ENCODE measurements around the gene SMC4. TPM values are rescaled to one million over a fixed set of nuclear protein-coding genes. Genes with fewer than 3 reads are reported as not detected.

Gene SMC4
- total RNA-seq, 1 donor from 2014 or later: 12.2 TPM

DNA sequence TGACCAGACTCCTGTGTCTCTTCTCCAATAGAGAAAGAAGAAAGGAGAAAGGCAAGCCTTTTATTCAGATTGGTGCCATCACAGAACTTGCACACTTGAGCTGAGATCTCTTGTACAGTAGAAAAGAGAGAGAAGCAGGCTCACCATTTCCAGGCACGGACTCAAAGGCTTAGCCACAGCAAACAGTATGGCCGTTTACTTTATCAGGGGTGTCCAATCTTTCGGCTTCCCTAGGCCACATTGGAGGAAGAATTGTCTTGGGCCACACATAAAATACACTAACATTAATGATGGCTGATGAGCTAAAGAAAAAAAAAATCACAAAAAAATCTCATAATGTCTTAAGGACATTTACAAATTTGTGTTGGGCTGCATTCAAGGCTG lies 5.4 kb upstream of the SMC4 start:
- no peak for DNase-seq (ENCODE audit: low spot score)

- DNase-seq (ENCODE audit: low spot score): no peak
Observed at GRCh38 chr3:160395297-160395696, 4.2 kb upstream of the SMC4 start.

DNA sequence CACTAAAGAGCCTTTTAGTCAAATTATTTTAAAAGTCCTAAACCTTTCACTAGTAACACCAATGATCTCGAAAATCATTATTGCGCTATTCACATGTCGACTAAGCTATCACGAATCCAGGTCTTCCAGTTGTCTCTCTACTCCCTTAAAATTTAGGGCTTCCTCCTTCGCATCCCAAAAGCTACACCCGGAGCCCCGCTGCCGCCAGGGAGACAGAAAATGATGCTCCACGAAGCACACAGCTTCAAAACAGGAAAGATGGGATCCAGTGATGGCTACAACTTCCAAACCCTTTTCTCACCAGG lies 678 bp upstream of the SMC4 start:
- DNase-seq (ENCODE audit: low spot score): no peak

GRCh38 chr3:160400030-160400701 lies 716 bp downstream of the SMC4 start:
- no peak for DNase-seq (ENCODE audit: low spot score)

DNA sequence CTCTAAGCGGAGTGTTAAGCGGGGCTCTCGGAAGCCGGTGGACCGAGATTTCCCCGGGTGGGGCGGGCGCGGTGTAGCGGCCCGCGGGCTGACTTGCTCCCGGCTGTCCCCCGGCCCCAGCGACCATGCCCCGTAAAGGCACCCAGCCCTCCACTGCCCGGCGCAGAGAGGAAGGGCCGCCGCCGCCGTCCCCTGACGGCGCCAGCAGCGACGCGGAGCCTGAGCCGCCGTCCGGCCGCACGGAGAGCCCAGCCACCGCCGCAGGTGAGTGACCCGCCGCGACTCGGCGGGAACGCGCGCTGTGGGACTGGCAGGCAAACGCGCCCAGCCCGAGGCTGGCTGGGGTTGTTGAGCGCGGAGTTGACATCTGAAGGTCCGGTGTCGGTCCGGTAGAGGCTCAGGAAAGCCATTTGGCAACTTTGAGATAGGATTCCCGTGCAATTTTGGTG lies 1.3 kb downstream of the SMC4 start:
- no peak for DNase-seq (ENCODE audit: low spot score)

DNA sequence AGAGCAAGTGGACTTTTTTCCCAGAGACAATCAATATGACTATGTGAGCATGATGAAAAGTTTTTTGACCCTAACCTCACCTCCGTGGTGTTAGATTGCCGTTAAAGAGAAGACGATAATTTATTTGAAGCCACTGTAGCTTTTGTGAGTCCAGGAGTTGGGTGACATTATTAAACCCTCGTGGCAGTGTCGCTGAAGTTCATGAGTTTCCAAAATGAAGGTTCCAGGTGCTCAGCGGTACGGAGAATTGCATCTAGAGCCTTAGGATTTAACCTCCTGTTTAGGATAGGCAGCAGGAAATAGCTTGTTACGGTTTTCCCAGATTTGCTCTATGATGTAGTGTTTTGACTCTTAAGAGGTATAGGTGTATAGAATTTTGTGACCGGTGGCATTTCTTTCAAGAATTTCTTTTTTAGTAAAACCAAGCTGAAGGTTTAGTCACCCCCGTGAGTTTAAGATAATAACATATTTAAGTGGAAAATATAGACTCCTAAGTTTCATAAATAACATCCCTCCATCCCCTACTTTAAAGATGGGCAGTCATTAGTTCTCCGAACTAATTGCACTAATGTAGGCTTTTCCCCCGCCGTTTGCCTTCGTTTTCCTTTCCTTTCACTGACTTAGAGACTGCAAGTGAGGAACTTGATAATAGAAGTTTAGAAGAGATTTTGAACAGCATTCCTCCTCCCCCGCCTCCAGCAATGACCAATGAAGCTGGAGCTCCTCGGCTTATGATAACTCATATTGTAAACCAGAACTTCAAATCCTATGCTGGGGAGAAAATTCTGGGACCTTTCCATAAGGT lies 2.0 kb downstream of the SMC4 start:
- DNase-seq (ENCODE audit: low spot score): no peak

DNA sequence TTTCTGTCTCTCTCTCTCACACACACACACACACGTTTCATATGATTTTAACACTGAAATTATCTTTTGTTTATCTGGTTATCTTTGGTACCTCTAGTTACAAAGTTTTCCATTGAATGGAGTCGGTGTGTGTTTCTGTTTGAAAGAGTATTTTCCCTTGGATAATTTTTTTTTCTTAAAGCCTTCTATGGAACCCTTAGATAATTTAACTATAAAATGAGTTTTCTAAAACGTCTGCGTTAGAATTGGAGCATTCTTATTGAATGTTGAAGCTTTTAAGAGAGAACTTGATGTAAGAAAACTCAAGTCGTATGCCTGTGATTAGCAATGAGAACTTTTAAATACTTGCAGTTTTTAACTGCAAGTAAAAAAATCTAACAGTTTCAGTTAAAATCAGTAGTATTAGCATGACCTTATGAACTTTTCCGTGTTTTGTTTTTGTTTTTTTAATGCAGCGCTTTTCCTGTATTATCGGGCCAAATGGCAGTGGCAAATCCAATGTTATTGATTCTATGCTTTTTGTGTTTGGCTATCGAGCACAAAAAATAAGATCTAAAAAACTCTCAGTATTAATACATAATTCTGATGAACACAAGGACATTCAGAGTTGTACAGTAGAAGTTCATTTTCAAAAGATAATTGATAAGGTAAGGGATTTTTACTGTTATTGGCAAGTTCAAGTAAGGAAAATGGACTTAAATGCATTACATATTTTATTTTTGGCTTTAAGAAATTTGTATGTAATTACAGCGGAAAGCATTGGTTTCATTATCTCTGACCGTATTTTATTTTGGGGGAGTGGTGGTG lies 3.0 kb downstream of the SMC4 start:
- DNase-seq (ENCODE audit: low spot score): no peak

DNA sequence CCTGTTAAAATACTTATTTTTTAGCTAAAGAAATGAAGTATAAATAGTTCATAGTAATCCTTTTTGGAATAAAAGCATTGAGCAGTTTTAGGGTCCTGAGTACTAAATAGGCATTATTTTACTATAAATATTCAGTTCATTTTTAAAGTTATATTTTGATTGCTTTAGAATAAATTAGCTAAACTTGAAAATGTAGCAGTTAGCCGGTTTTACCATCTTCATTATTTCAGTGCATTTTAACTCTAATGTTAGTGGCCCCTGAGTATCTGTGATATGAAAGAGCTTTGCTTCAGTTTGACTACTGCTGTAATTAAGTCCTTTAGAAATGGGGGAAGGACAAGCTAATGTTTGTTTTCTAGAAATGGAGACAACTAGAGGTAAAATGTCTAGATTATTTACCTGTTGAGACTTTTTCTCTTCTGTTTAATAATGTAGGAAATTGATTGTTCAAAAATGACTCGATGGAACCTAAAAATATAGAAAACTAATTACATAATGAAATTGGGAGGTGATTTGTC lies 3.6 kb downstream of the SMC4 start:
- no peak for DNase-seq (ENCODE audit: low spot score)

DNA sequence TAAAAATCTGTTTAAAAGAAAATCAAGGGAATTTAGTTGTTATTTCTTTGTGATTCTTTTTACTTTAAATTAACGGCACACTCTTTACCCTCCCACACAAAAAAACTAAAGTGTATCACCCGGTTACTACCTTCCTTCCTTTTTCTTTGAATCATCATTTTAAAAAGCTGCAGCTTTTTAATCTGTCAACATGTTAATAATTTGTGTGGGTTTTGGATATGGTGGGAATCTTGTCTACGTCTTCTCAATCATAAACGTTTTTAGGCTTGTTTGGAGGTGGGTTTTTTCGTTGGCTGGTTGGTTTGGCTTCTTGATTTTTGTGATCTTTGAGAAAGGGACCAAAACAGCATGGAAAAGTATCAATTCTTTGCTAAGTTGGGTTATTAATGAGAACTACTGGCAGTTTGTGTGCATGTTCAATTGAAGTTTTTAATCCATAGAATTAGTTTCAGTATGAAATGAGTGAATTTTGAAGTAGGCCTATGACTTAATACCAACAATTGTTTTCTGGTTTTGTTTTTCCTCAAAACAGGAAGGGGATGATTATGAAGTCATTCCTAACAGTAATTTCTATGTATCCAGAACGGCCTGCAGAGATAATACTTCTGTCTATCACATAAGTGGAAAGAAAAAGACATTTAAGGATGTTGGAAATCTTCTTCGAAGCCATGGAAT lies 4.5 kb downstream of the SMC4 start:
- no peak for DNase-seq (ENCODE audit: low spot score)

GRCh38 chr3:160409812-160410610 lies 10.6 kb downstream of the SMC4 start:
- no peak for DNase-seq (ENCODE audit: low spot score)

DNA sequence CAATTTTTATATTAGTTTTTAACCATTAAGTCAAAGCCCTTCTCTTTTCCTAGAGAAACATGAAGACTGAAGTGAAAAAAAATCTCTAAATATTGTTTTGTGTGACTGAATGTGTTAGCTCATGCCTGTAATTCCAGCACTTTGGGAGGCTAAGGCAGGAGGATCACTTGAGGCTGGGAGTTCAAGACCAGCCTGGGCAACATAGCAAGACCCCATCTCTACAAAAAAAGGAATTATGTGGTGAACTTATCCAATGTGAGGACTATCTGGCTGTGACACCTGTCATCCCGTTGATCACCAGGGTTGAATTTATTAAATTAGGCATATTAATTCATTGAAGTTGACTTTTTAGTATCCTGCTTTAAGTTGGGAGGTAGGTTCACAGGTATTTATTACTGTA lies 13.0 kb downstream of the SMC4 start:
- no peak for DNase-seq (ENCODE audit: low spot score)

GRCh38 chr3:160413613-160414248 lies 14.3 kb downstream of the SMC4 start:
- no peak for DNase-seq (ENCODE audit: low spot score)

DNA sequence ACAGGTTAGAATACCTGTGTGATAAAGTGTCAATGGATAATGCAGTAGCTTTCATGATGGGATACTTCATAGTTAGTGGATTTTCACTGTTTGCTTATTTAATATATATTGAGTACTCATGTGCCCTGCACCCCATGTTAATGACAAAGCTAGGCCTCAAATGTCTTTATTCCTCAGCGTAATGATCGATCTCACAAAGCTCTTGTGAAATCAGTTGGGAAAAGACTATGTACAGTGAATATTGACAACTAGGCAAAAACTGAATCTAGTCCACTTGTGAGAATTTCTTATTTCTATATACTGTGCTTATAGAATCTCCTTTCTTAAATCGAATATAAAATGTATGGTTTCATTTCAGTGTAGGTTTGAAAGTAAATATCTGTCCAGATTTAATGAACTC lies 17.9 kb downstream of the SMC4 start:
- DNase-seq (ENCODE audit: low spot score): no peak

GRCh38 chr3:160427832-160428424 lies 28.5 kb downstream of the SMC4 start:
- no peak for DNase-seq (ENCODE audit: low spot score)

GRCh38 chr3:160434071-160434470 lies 34.6 kb downstream of the SMC4 start:
- DNase-seq (ENCODE audit: low spot score): no peak

DNA sequence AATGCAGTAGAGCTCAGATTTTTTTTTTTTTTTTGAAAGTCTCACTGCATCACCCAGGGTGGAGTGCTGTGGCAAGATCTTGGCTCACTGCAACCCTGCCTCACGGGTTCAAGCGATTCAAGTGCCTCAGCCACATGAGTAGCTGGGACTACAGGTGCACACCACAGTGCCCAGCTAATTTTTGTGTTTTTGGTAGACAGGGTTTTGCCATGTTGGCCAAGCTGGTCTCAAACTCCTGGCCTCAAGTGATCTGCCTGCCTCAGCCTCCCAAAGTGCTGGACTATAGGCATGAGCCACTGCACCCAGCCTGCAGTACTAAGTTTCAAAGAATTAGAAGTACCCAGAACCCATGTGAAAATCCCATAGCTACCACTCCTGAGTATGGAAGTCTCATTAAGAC lies 35.6 kb downstream of the SMC4 start:
- DNase-seq (ENCODE audit: low spot score): no peak

DNA sequence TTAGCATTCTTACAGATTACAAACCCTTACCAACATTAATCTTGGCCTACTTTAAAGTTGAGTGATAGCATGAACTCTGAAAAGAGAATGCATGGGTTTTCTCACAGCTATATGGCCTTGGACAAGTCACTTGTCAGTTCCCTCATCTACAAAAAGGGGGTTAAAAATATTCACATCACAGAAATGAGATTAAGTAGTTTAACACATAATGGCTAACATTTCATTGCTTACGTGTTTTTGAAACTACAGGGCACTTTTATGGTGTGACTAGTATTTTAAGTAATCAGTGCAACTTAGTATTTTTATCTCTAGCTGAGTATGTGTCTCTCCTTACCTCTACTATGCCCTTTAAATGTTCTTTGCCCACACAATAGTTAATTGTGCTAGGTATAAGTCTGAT lies 36.3 kb downstream of the SMC4 start:
- no peak for DNase-seq (ENCODE audit: low spot score)

GRCh38 chr3:160437083-160437455 lies 37.6 kb downstream of the SMC4 start:
- DNase-seq (ENCODE audit: low spot score): no peak

GRCh38 chr3:160440687-160441086 lies 41.2 kb downstream of the SMC4 start:
- no peak for DNase-seq (ENCODE audit: low spot score)

- DNase-seq (ENCODE audit: low spot score): no peak
Observed at GRCh38 chr3:160444411-160444810, 45.0 kb downstream of the SMC4 start.

Data from mesenteric fat pad (tissue), 1 donor.